MM.1S (cell line): ENCODE results near the gene OR52E5.

Experiments used
- DNase-seq: peaks from one replicate; pipeline ENCODE4 v3.0.0-alpha.2; 2015
- H2AFZ ChIP-seq: fragments of 300-600 bp; sonication (generic); 2 replicates; pipeline ENCODE4 v1.6.0; 2016; ENCODE audit warnings: antibody characterized with exemption, low read length
- H3F3A ChIP-seq: fragments of 300-600 bp; sonication (generic); 2 replicates; pipeline ENCODE4 v1.6.1; 2016; ENCODE audit warnings: mild to moderate bottlenecking, antibody characterized with exemption, low read length, moderate library complexity, mixed read lengths; ENCODE audit not compliant: insufficient read depth
- H3K27ac ChIP-seq: fragments of 300-600 bp; sonication (generic); 2 replicates; pipeline ENCODE4 v1.5.1; 2016; ENCODE audit warnings: mild to moderate bottlenecking, low read length
- H3K27me3 ChIP-seq: fragments of 300-600 bp; sonication (generic); replicated peaks from 2 replicates; pipeline ENCODE4 v1.6.0; 2016; ENCODE audit warnings: low read length; ENCODE audit not compliant: insufficient read depth
- H3K36me3 ChIP-seq: fragments of 300-600 bp; sonication (generic); replicated peaks from 2 replicates; pipeline ENCODE4 v1.6.1; 2016; ENCODE audit warnings: mild to moderate bottlenecking, low read length, mixed read lengths; ENCODE audit not compliant: insufficient read depth
- H3K4me1 ChIP-seq: fragments of 300-600 bp; sonication (generic); 2 replicates; pipeline ENCODE4 v1.6.1; 2016; ENCODE audit warnings: low read length, mixed read lengths
- H3K4me2 ChIP-seq: fragments of 300-600 bp; sonication (generic); 2 replicates; pipeline ENCODE4 v1.6.0; 2016; ENCODE audit warnings: low read depth, low read length
- H3K4me3 ChIP-seq: fragments of 300-600 bp; sonication (generic); 2 replicates; pipeline ENCODE4 v1.5.1; 2016; ENCODE audit warnings: low read length, mixed read lengths
- H3K79me2 ChIP-seq: fragments of 300-600 bp; sonication (generic); 2 replicates; pipeline ENCODE4 v1.6.1; 2016; ENCODE audit warnings: mixed run types, low read length, mixed read lengths
- H3K9ac ChIP-seq: fragments of 300-600 bp; sonication (generic); 2 replicates; pipeline ENCODE4 v1.6.1; 2016; ENCODE audit warnings: low read length, mixed read lengths
- H3K9me2 ChIP-seq: fragments of 300-600 bp; sonication (generic); replicated peaks from 2 replicates; pipeline ENCODE4 v1.6.1; 2016; ENCODE audit warnings: mild to moderate bottlenecking, low read length, mixed read lengths; ENCODE audit not compliant: insufficient read depth
- H3K9me3 ChIP-seq: fragments of 300-600 bp; sonication (generic); replicated peaks from 2 replicates; pipeline ENCODE4 v1.6.1; 2016; ENCODE audit warnings: mild to moderate bottlenecking, low read length, mixed read lengths; ENCODE audit not compliant: insufficient read depth
- H4K20me1 ChIP-seq: fragments of 300-600 bp; sonication (generic); 2 replicates; pipeline ENCODE4 v1.6.1; 2016; ENCODE audit warnings: mild to moderate bottlenecking, low read length, moderate library complexity, mixed read lengths; ENCODE audit not compliant: insufficient read depth
- EZH2 ChIP-seq: fragments of 300-600 bp; sonication (generic); optimal IDR thresholded peaks from 2 replicates; pipeline ENCODE3; 2017; ENCODE audit warnings: low read depth, mild to moderate bottlenecking, antibody characterized with exemption, low read length, mixed read lengths
- EZH2phosphoT487 ChIP-seq: fragments of 300-600 bp; sonication (generic); IDR thresholded peaks from 2 replicates; pipeline ENCODE4 v1.6.1; 2018; ENCODE audit warnings: antibody characterized with exemption, low read length
- TF ChIP-seq, protein P1 (sequence below): fragments of 300-600 bp; sonication (generic); IDR thresholded peaks from 2 replicates; pipeline ENCODE4 v1.5.1; 2016; ENCODE audit warnings: antibody characterized with exemption, low read length, mixed read lengths

OR52E5 gene

DNA sequence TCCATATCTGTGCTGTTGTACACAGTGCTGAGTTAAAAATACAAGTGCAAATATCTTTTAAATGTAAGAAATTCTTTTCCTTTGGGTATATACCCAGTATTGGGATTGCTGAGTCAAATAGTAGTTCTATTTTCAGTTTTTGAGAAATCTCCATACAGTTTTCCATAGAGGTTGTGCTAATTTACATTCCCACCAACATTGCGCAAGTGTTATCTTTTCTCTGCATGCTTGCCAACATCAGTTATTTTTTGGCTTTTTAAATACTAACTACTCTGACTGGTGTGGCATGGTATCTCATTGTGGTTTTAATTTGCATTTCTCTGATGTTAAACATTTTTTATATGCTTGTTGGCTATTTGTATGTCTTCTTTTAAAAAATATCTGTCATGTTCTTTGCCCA is 42.0 kb upstream of the OR52E5 start:
- H3K79me2 ChIP-seq, result no peaks in the 10 kb centered on the region
- no peaks in the 10 kb centered on the region for H3K4me1 ChIP-seq
- no peaks in the 10 kb centered on the region for H3K9me2 ChIP-seq
- H4K20me1 ChIP-seq, result no peaks in the 10 kb centered on the region
- H3K27ac ChIP-seq, result no peak overlapping the region
- H3K4me3 ChIP-seq, result no peak overlapping the region
- H3K36me3 ChIP-seq, result no peaks in the 10 kb centered on the region
- H2AFZ ChIP-seq, result no peak overlapping the region
- no peak for DNase-seq
- H3K9ac ChIP-seq, result no peak overlapping the region
- H3K9me3 ChIP-seq, result no peaks in the 10 kb centered on the region
- no peaks in the 10 kb centered on the region for H3F3A ChIP-seq
- H3K4me2 ChIP-seq, result no peak overlapping the region
- TF ChIP-seq EZH2 (no peak), EZH2phosphoT487 (no peak)
- TF ChIP-seq, protein P1, sequence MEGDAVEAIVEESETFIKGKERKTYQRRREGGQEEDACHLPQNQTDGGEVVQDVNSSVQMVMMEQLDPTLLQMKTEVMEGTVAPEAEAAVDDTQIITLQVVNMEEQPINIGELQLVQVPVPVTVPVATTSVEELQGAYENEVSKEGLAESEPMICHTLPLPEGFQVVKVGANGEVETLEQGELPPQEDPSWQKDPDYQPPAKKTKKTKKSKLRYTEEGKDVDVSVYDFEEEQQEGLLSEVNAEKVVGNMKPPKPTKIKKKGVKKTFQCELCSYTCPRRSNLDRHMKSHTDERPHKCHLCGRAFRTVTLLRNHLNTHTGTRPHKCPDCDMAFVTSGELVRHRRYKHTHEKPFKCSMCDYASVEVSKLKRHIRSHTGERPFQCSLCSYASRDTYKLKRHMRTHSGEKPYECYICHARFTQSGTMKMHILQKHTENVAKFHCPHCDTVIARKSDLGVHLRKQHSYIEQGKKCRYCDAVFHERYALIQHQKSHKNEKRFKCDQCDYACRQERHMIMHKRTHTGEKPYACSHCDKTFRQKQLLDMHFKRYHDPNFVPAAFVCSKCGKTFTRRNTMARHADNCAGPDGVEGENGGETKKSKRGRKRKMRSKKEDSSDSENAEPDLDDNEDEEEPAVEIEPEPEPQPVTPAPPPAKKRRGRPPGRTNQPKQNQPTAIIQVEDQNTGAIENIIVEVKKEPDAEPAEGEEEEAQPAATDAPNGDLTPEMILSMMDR, result no peak
- H3K27me3 ChIP-seq, result no peaks in the 10 kb centered on the region

DNA sequence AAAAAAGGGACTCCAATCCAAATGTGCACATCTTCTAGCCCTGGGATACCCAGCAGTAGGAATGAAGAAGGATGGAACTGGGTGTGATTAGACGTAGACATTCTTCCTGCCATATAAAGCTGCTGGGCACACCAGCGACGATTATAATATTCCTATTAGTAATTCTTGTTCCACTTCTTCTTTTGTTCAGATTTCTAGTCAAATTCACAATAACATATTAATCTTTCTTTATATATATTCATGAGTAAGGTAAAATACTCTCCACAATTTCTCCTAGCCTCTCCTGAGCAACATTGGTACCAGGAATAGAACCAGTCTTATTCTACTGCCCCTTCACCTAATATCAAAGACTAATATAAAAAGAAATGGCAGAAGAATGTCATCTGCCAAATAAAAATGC is 35.4 kb upstream of the OR52E5 start, which contains the start of gene OR52E8:
OR52E8 (minus strand) TSS at position 101 of the 400 bp plus-strand sequence; CDS start at position 101, 0 bp downstream.
- Histone ChIP-seq H2AFZ (no peak within 1 kb of the TSS), H3K27me3 (no peaks in the 10 kb centered on the region), H3F3A (no peaks in the 10 kb centered on the region), H3K79me2 (no peaks in the 10 kb centered on the region), H3K9ac (no peak within 1 kb of the TSS), H3K9me2 (no peaks in the 10 kb centered on the region), H3K36me3 (no peaks in the 10 kb centered on the region), H3K4me3 (no peak within 1 kb of the TSS), H3K9me3 (no peaks in the 10 kb centered on the region), H4K20me1 (no peaks in the 10 kb centered on the region), H3K27ac (no peak within 1 kb of the TSS), H3K4me1 (no peaks in the 10 kb centered on the region), H3K4me2 (no peak within 1 kb of the TSS)
- DNase-seq, result no peak
- TF ChIP-seq EZH2phosphoT487 (no peak), EZH2 (no peak)
- TF ChIP-seq, protein P1, result no peak

DNA sequence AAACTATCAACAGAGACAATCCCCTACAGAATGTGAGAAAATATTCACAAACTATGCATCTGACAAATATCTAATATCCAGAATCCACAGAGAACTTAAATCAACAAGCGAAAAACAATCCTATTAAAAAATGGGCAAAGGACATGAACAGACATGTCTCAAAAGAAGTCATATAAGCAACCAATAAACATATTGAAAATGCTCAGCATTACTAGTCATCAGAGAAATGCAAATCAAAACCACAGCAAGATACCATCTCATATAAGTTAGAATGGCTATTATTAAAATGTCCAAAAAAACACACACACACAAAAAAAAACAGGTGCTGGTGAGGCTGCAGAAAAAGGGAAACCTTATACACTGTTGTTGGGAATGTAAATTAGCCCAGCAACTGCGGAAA is 27.2 kb upstream of the OR52E5 start:
- Histone ChIP-seq H3K36me3 (no peaks in the 10 kb centered on the region), H2AFZ (no peak overlapping the region), H3K4me3 (no peak overlapping the region), H3K9ac (no peak overlapping the region), H3K9me3 (no peaks in the 10 kb centered on the region), H3K27me3 (no peaks in the 10 kb centered on the region), H3K4me1 (no peaks in the 10 kb centered on the region), H3K27ac (no peak overlapping the region), H3K79me2 (no peaks in the 10 kb centered on the region), H3F3A (no peaks in the 10 kb centered on the region), H3K4me2 (no peak overlapping the region), H4K20me1 (no peaks in the 10 kb centered on the region), H3K9me2 (no peaks in the 10 kb centered on the region)
- TF ChIP-seq, protein P1, result no peak
- TF ChIP-seq EZH2, result no peak
- no peak for DNase-seq
